Heart left ventricle (tissue), 16 donors: ENCODE results near the gene ANO4. TPM values are rescaled to one million over a fixed set of nuclear protein-coding genes. Genes with fewer than 3 reads are reported as not detected.

Source experiments
- ATAC-seq, 4 donors: fragments of 200-7000 bp; cut with Tn5 transposase; one replicate each; pipeline ENCODE4 v1.9.1; 2020 to 2022; ENCODE audit warnings: moderate library complexity in 4 of 4, mild to moderate bottlenecking in 3 of 4, moderate number of reproducible peaks in 1 of 4
- DNase-seq, 5 donors: peaks; one replicate each; pipeline ENCODE4 v3.0.0-alpha.2; 2020
- H3K27ac ChIP-seq, 12 donors: fragments of 200-600 bp; sonication (generic) in 4 of 12; one replicate each; pipeline versions ENCODE4 v1.5.0 to v1.8.0; 2016 to 2022; ENCODE audit warnings: mild to moderate bottlenecking in 2 of 12
- H3K27me3 ChIP-seq, 9 donors: fragments of 200-600 bp; sonication (generic) in 2 of 9; one replicate each; pipeline versions ENCODE4 v1.5.1 to v1.8.0; 2016 to 2022; ENCODE audit warnings: mild to moderate bottlenecking in 3 of 9
- H3K36me3 ChIP-seq, 9 donors: fragments of 200-600 bp; sonication (generic) in 2 of 9; one replicate each; pipeline versions ENCODE4 v1.5.0 to v1.8.0; 2018 to 2022; ENCODE audit warnings: mild to moderate bottlenecking in 2 of 9
- H3K4me1 ChIP-seq, 12 donors: fragments of 200-600 bp; sonication (generic) in 4 of 12; one replicate each; pipeline versions ENCODE4 v1.5.0 to v1.8.0; 2016 to 2022; ENCODE audit warnings: mild to moderate bottlenecking in 3 of 12
- H3K4me3 ChIP-seq, 12 donors: fragments of 200-600 bp; sonication (generic) in 4 of 12; one replicate each; pipeline versions ENCODE4 v1.5.0 to v1.8.0; 2017 to 2022; ENCODE audit warnings: mild to moderate bottlenecking in 9 of 12, moderate library complexity in 4 of 12
- H3K9me3 ChIP-seq, 12 donors: fragments of 200-600 bp; sonication (generic) in 4 of 12; one replicate each; pipeline versions ENCODE4 v1.5.0 to v1.8.0; 2016 to 2022; ENCODE audit warnings: mild to moderate bottlenecking in 1 of 12
- POLR2A ChIP-seq, 2 donors: fragments of 450-650 bp; IDR thresholded peaks; one replicate each; pipeline ENCODE4 v1.6.1; 2017; ENCODE audit warnings: antibody characterized with exemption in 2 of 2, mild to moderate bottlenecking in 2 of 2, moderate library complexity in 2 of 2
- WGBS, 4 donors: extraction: QIAGEN DNeasy Blood & Tissue Kit in 2 of 4; methylation state at CpG; one replicate each; pipeline versions ENCODE4 v1.1.5 to v1.1.7; 2013 to 2018; 5-methylcytosine and 5-hydroxymethylcytosine counted together
- intact Hi-C, 10 donors: fragments of 100-400 bp; cut with DNase I; formaldehyde crosslinking; loops; one replicate each; pipeline versions ENCODE4 v1.11.1 to v1.14.2; 2022
- polyA plus RNA-seq, 2 donors: library from polyadenylated mRNA; stranded (reverse); fragments of 200-250 nt; gene quantifications; one replicate each; pipeline ENCODE4 v1.2.3, GENCODE V29; 2013
- total RNA-seq, 9 donors: library from RNA; depleted of rRNA in 2 of 9; stranded (reverse); fragments of >200 nt in 2 of 9; fragmentation: NEBNext Ultra II Directional in 3 of 9; extraction: Animal tissue kit (Norgen Biotek cat#: 25700) in 3 of 9; gene quantifications; one replicate each; pipeline versions ENCODE4 v1.1.0 to v1.2.4, GENCODE V29; 2016 to 2023
- TF ChIP-seq, protein P1 (sequence below), 12 donors: fragments of 200-600 bp; sonication (generic) in 4 of 12; IDR thresholded peaks; one replicate each; pipeline versions ENCODE4 v1.5.0 to v1.8.0; 2018 to 2022; ENCODE audit warnings: antibody characterized with exemption in 12 of 12, mild to moderate bottlenecking in 5 of 12
- donor health status: ischemic (EF 13 %, LVEDD 7.1; RV severe dilation, severe dysfunction).
- donor health status: healthy with polysubstance abuse.
- donor health status: DM: no; HTN: yes; CAD: no.
- donor health status: DM: no; HTN: no; CAD: no.
- donor health status: ischemic (EF 25% LVEDD 6.9; RV normal size, moderate dysfunction).
- donor health status: ischemic (EF 25% LVEDD 5.7; RV mildly dilated, moderate dysfunction).
- donor health status: healthy.
- donor health status: DM: yes; HTN: yes; CAD: no.
- donor health status: ischemic (EF 35%, LVEDD 5.7; RV mildly dilated, moderate dysfunction).
- donor health status: nonischemic (EF 11% LVEDD 7.7; RV severe dilation, severe dysfunction).
- donor health status: DM: yes; HTN: yes; CAD: no.
- donor health status: PGD.
- donor health status: ischemic (EF 29% LVEDD 5.4; RV normal size, mild dysfunction).
- donor health status: nonischemic (EF 23%, LVEDD 6.1; RV moderate dilation, normal function).

Gene ANO4
- total and polyA plus RNA-seq, 11 donors: 0.05 to 0.50 (median 0.12) TPM; not detected in 6

DNA sequence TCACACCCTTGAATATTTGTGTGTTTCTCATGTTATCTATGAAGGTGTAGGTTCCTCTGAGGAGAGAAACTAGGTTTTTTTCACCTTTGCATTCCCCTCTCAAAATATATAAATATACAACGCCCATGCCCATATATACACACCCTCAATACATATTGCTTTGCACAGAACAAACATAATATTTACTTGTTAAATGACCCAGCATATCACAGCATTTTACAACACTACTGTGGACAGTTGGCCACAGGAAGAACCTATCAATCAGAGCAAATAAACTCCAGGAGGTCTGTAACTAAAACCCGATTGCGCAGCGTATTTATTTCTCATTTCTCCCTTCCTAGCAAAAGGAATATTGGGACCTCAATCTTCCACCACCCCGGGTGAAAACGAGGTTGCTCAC lies 219.4 kb downstream of the ANO4 start:
- TF ChIP-seq, protein P1, sequence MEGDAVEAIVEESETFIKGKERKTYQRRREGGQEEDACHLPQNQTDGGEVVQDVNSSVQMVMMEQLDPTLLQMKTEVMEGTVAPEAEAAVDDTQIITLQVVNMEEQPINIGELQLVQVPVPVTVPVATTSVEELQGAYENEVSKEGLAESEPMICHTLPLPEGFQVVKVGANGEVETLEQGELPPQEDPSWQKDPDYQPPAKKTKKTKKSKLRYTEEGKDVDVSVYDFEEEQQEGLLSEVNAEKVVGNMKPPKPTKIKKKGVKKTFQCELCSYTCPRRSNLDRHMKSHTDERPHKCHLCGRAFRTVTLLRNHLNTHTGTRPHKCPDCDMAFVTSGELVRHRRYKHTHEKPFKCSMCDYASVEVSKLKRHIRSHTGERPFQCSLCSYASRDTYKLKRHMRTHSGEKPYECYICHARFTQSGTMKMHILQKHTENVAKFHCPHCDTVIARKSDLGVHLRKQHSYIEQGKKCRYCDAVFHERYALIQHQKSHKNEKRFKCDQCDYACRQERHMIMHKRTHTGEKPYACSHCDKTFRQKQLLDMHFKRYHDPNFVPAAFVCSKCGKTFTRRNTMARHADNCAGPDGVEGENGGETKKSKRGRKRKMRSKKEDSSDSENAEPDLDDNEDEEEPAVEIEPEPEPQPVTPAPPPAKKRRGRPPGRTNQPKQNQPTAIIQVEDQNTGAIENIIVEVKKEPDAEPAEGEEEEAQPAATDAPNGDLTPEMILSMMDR (IDR thresholded peaks at IDR 0.05): no peak
- no peak for TF ChIP-seq POLR2A (IDR thresholded peaks at IDR 0.05)
- WGBS, 4 donors: 80 to 86% (median 84%) methylated on average over 6 of the region's 6 CpGs

DNA sequence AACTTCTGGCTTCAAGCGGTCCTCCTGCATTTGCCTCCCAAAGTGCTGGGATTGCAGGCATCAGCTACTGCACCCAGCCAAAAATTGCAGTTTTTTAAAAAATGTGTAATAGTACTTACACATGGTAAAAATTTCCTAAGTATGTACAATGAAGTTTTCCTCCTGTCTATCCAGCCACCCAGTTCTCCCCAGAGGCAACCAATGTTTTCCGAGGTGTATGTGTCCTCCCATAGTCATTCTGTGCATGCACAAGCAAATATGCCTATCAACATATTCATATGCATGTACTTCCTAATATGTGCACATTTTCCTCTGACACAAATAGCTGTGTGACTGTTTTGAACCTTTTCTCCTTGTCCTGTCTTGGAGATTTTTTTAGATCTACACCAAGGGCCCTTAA lies 220.5 kb downstream of the ANO4 start:
- Histone ChIP-seq H3K27ac (no peak overlapping the region), H3K36me3 (no peaks in the 10 kb centered on the region), H3K27me3 (no peaks in the 10 kb centered on the region), H3K9me3 (peaks cover 0 to 8% (median 0%) of the 10 kb centered on the region in 12 donors), H3K4me1 (no peaks in the 10 kb centered on the region), H3K4me3 (no peak overlapping the region)
- TF ChIP-seq, protein P1 (IDR thresholded peaks at IDR 0.05): no peak
- no peak for TF ChIP-seq POLR2A (IDR thresholded peaks at IDR 0.05)
- DNase-seq (no peak), ATAC-seq (no peak)
- intact Hi-C loops: no loop called here
- 85 to 98% (median 95%) methylated on average over 2 of the region's 2 CpGs for WGBS, 4 donors

More for the DNA sequence above, 219.4 kb downstream of the ANO4 start:
- no peaks in the 10 kb centered on the region for H3K4me1 ChIP-seq
- intact Hi-C loops: no loop called here
- no peaks in the 10 kb centered on the region for H3K27me3 ChIP-seq
- H3K27ac ChIP-seq: no peak overlapping the region
- no peak overlapping the region for H3K4me3 ChIP-seq
- no peak for ATAC-seq
- H3K9me3 ChIP-seq: peaks cover 0 to 17% (median 9%) of the 10 kb centered on the region in 12 donors
- no peaks in the 10 kb centered on the region for H3K36me3 ChIP-seq
- no peak for DNase-seq

DNA sequence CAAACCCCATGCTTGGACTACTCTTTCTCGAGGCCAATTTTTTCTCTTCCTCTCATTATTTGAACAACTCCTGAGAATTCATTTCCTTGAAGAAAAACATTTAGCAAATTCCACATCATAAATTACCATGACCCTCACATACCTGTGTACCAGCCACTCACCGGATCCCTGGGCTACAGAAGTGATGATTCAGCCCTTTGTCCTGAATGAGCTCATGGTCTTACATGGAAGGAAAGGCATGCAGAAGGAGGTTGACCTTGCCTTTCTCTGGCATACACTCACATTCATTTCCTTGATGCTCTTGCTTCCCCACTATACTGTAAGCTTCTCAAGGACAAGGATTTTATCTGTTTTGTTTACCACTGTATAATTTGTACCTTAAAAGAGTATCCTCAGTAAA lies 224.0 kb downstream of the ANO4 start:
- TF ChIP-seq POLR2A (IDR thresholded peaks at IDR 0.05): no peak
- TF ChIP-seq, protein P1 (IDR thresholded peaks at IDR 0.05): no peak
- DNase-seq (no peak), ATAC-seq (no peak)
- peaks cover 0 to 8% (median 0%) of the 10 kb centered on the region in 12 donors for H3K9me3 ChIP-seq
- H3K4me3 ChIP-seq: no peak overlapping the region
- intact Hi-C loops: no loop called here
- no peaks in the 10 kb centered on the region for H3K36me3 ChIP-seq
- no peak overlapping the region for H3K27ac ChIP-seq
- no peaks in the 10 kb centered on the region for H3K27me3 ChIP-seq
- no peaks in the 10 kb centered on the region for H3K4me1 ChIP-seq
- WGBS, 4 donors: 44 to 58% (median 45%) methylated on average over 2 of the region's 2 CpGs

DNA sequence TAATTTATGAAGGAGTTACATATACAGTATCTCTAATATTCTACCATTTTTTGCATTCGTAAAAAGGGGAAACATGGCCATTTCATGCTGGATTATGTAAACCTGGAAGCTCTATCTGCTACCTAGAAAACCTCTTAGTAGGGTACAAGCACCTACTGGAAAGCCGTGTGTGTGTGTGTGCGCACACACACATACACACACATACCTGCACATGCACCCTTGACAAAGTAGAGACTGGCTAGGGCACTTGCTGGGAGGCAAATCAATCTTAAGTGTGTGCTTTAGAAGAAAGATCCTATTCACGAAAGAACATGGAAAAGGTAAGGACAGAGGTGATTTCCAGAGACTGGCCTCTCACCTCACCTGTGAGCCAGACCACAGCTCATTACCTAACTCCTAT lies 224.6 kb downstream of the ANO4 start:
- TF ChIP-seq, protein P1 (IDR thresholded peaks at IDR 0.05): no peak
- TF ChIP-seq POLR2A (IDR thresholded peaks at IDR 0.05): no peak
- Histone ChIP-seq H3K4me1 (no peaks in the 10 kb centered on the region), H3K9me3 (peaks cover 0 to 8% (median 0%) of the 10 kb centered on the region in 12 donors), H3K4me3 (no peak overlapping the region), H3K36me3 (no peaks in the 10 kb centered on the region), H3K27ac (no peak overlapping the region), H3K27me3 (no peaks in the 10 kb centered on the region)
- no peak for DNase-seq
- no peak for ATAC-seq
- WGBS, 4 donors: 80 to 89% (median 83%) methylated on average over 4 of the region's 4 CpGs
- intact Hi-C loops: no loop called here
